CD4-positive, alpha-beta memory T cell (primary cell): ENCODE measurements around the gene KLHL41. TPM values are rescaled to one million over a fixed set of nuclear protein-coding genes. Genes with fewer than 3 reads are reported as not detected.
"Not testable (repeated sequence)": the region's sequence is repeated elsewhere in the genome, so short reads cannot be mapped to it uniquely, and the experiment has no call there.

Experiments used
- CTCF ChIA-PET: fragments of 350-600 bp; sonication (Branson Sonifier 250); formaldehyde crosslinking; loops from one replicate; lab custom pipeline; 2021; ENCODE audit warnings: inconsistent platforms; ENCODE audit not compliant: partially characterized antibody; lab: Charles Lee
- POLR2A ChIA-PET: fragments of 350-600 bp; sonication (Branson Sonifier 250); formaldehyde crosslinking; loops from one replicate; lab custom pipeline; 2021; ENCODE audit not compliant: partially characterized antibody; lab: Charles Lee
- DNase-seq, 5 donors: peaks; one replicate each; pipeline versions ENCODE4 v3.0.0 to v3.0.0-alpha.2; 2020 to 2022; ENCODE audit warnings: mixed read lengths in 1 of 5
- H3K27ac ChIP-seq: one replicate; pipeline ENCODE4 v1.7.0; 2013; ENCODE audit warnings: low read depth, low read length
- H3K27me3 ChIP-seq: 2 replicates; pipeline ENCODE4 v1.7.0; 2013; ENCODE audit warnings: mild to moderate bottlenecking, low read length, moderate library complexity; ENCODE audit not compliant: insufficient read depth
- H3K36me3 ChIP-seq: 2 replicates; pipeline ENCODE4 v1.7.0; 2013; ENCODE audit warnings: mild to moderate bottlenecking, low read length, moderate library complexity; ENCODE audit not compliant: insufficient read depth
- H3K4me1 ChIP-seq: 2 replicates; pipeline ENCODE4 v1.7.0; 2013; ENCODE audit warnings: mild to moderate bottlenecking, low read length, moderate library complexity; ENCODE audit not compliant: insufficient read depth
- H3K4me3 ChIP-seq, 2 donors: one replicate each; pipeline ENCODE4 v1.7.0; 2013; ENCODE audit warnings: low read length in 2 of 2, mild to moderate bottlenecking in 1 of 2
- H3K9me3 ChIP-seq, 2 donors: one replicate each; pipeline ENCODE4 v1.7.0; 2013; ENCODE audit warnings: low read length in 2 of 2, control low read depth in 1 of 2; ENCODE audit not compliant: control insufficient read depth in 1 of 2
- H3K27ac Mint-ChIP-seq, 7 donors: one replicate each; pipeline ENCODE4 v1.8.0; 2020 to 2021; ENCODE audit warnings: mixed read lengths in 7 of 7, mild to moderate bottlenecking in 6 of 7, inconsistent platforms in 3 of 7, moderate library complexity in 3 of 7
- H3K27me3 Mint-ChIP-seq, 2 donors: one replicate each; pipeline ENCODE4 v1.8.0; 2020 to 2021; ENCODE audit warnings: mixed read lengths in 2 of 2
- H3K36me3 Mint-ChIP-seq, 2 donors: one replicate each; pipeline ENCODE4 v1.8.0; 2020 to 2021; ENCODE audit warnings: mixed read lengths in 2 of 2, inconsistent platforms in 1 of 2, mild to moderate bottlenecking in 1 of 2
- H3K4me1 Mint-ChIP-seq, 4 donors: one replicate each; pipeline ENCODE4 v1.8.0; 2020 to 2021; ENCODE audit warnings: mixed read lengths in 4 of 4, mild to moderate bottlenecking in 1 of 4
- H3K4me3 Mint-ChIP-seq, 8 donors: one replicate each; pipeline ENCODE4 v1.8.0; 2020 to 2021; ENCODE audit warnings: mixed read lengths in 8 of 8, mild to moderate bottlenecking in 7 of 8, moderate library complexity in 6 of 8, inconsistent platforms in 3 of 8
- H3K9me3 Mint-ChIP-seq, 8 donors: one replicate each; pipeline ENCODE4 v1.8.0; 2020 to 2021; ENCODE audit warnings: mixed read lengths in 8 of 8, mild to moderate bottlenecking in 5 of 8, inconsistent platforms in 3 of 8, moderate library complexity in 1 of 8
- intact Hi-C: fragments of 100-400 bp; cut with micrococcal nuclease; formaldehyde crosslinking; loops from one replicate; pipeline ENCODE4 v1.15.1; 2023
- polyA plus RNA-seq, 2 donors: library from polyadenylated mRNA; unstranded; fragments of 300-500 nt; fragmentation: Illumina TruSeq; gene quantifications; one replicate each; pipeline ENCODE4 v1.2.3, GENCODE V29; 2021
- total RNA-seq, 2 experiments: library from RNA; stranded (reverse); gene quantifications; one replicate each; pipeline ENCODE4 v1.2.3, GENCODE V29; 2021

Gene KLHL41
- total and polyA plus RNA-seq, 4 experiments from 2014 or later = 0.09 to 0.81 (median 0.25) TPM; not detected in 1

DNA sequence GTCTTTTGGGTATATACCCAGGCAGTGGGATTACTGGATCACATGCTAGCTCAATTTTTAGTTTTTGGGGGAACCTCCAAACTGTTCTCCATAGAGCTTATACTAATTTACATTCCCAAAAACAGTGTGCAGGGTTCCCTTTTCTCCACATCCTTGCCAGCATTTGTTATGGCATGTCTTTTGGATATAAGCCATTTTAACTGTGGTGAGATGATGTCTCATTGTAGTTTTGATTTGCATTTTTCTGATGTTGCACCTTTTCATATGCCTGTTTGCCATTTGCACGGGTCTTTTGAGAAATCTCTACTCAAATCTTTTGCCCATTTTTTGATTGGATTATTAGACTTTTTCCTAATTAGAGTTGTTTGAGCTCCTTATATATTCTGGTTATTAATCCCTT is 56.2 kb downstream of the KLHL41 start:
- no peak overlapping the region for H3K4me3 Mint-ChIP-seq
- no peak overlapping the region for H3K27ac Mint-ChIP-seq
- Histone ChIP-seq H3K9me3 (no peaks in the 10 kb centered on the region), H3K27me3 (no peaks in the 10 kb centered on the region), H3K4me3 (no peak overlapping the region), H3K36me3 (peaks cover 3% of the 10 kb centered on the region), H3K27ac (no peak overlapping the region), H3K4me1 (no peaks in the 10 kb centered on the region)
- intact Hi-C loops = no loop called here
- peaks cover 0 to 10% (median 0%) of the 10 kb centered on the region in 8 donors for H3K9me3 Mint-ChIP-seq
- no peaks in the 10 kb centered on the region for H3K27me3 Mint-ChIP-seq
- peaks cover 4 to 10% (median 9%) of the 10 kb centered on the region in 4 donors for H3K4me1 Mint-ChIP-seq
- H3K36me3 Mint-ChIP-seq = peaks cover 20 to 22% of the 10 kb centered on the region in 2 donors
- ChIA-PET POLR2A (interaction anchor here (1.7 kb wide), 1 partner anchor 19 kb away, joined by 9 read pairs; the partner anchor contains the start of gene PPIG), CTCF (no interaction called here)
- no peak for DNase-seq

DNA sequence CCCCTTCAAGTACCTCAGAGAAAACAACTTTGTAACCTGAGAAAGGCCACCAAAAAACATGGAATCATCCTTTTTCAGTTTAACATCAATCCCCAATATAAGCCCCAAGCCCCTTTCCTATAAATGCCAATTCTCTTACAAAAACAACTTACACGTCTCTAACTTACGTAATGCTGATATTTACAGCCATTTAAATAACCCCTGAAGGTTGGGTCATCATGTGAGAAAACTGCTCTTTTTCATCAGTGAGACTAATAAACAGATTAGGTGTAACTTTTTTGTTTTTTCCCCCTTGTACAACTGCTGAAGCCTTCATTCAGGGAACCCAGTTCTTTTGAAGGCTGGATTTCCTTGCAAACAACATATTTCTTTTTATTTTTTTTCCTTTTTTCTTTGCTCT is 60.4 kb downstream of the KLHL41 start:
- DNase-seq = no peak
- no peak overlapping the region for H3K4me3 ChIP-seq
- no peak overlapping the region for H3K27ac ChIP-seq
- Mint-ChIP-seq H3K4me3 (no peak overlapping the region), H3K4me1 (peaks cover 14 to 32% (median 25%) of the 10 kb centered on the region in 4 donors), H3K27me3 (no peaks in the 10 kb centered on the region), H3K27ac (no peak overlapping the region), H3K9me3 (no peaks in the 10 kb centered on the region), H3K36me3 (peaks cover 7 to 14% of the 10 kb centered on the region in 2 donors)
- peaks cover 3% of the 10 kb centered on the region for H3K36me3 ChIP-seq
- peaks cover 12% of the 10 kb centered on the region for H3K4me1 ChIP-seq
- intact Hi-C loops = loop anchor here (5.0 kb wide), 1 partner anchor 93 kb away; the partner anchor contains the start of gene BBS5
- ChIA-PET CTCF (no interaction called here), POLR2A (no interaction called here)
- no peaks in the 10 kb centered on the region for H3K9me3 ChIP-seq
- no peaks in the 10 kb centered on the region for H3K27me3 ChIP-seq

DNA sequence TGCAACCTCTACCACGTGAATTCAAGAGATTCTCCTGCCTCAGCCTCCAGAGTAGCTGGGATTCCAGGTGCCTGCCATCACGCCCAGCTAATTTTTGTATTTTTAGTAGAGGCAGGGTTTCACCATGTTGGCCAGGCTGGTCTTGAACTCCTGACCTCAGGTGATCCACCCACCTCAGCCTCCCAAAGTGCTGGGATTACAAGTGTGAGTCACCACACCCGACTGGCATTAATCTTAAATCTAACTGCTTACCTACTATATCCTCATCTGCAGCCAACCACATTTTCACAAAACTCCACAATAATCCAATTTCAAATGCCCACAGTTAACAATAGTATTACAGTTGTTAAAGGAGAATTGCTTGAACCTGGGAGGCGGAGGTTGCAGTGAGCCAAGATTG is 61.2 kb downstream of the KLHL41 start:
- Mint-ChIP-seq H3K27ac (peak overlapping the region in 1 of 7 donors; percentile 66), H3K4me1 (peaks cover 14 to 32% (median 25%) of the 10 kb centered on the region in 4 donors), H3K36me3 (peaks cover 6 to 14% of the 10 kb centered on the region in 2 donors)
- POLR2A ChIA-PET, H3K9me3 ChIP-seq, H3K36me3 ChIP-seq, H3K27ac ChIP-seq, H3K27me3 Mint-ChIP-seq, H3K9me3 Mint-ChIP-seq, H3K4me3 Mint-ChIP-seq, DNase-seq, H3K4me3 ChIP-seq, H3K27me3 ChIP-seq, CTCF ChIA-PET: not testable (repeated sequence)
- peaks cover 12% of the 10 kb centered on the region for H3K4me1 ChIP-seq
- intact Hi-C loops = loop anchor here (5.0 kb wide), 1 partner anchor 93 kb away; the partner anchor contains the start of gene BBS5

DNA sequence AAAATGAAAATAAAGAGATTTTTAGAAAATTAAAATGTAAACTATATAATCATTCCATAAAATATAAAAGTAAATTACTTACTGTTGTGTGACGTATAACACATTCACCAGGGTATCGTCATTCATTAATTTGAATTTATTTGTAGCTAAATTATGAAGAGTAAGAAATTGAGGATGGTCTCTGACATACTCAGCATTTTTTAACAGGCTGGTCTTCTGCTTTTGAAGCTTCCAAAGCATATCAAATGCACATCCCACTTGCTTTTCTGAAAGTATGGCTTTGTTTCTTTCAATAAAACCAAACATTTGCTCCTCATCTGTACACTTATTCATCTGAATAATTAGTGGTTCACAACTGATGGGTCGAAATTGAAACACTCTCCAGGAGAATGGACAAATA is 62.1 kb downstream of the KLHL41 start:
- DNase-seq = no peak
- no peaks in the 10 kb centered on the region for H3K27me3 Mint-ChIP-seq
- peaks cover 14 to 32% (median 25%) of the 10 kb centered on the region in 4 donors for H3K4me1 Mint-ChIP-seq
- H3K9me3 ChIP-seq = no peaks in the 10 kb centered on the region
- CTCF ChIA-PET = no interaction called here
- H3K36me3 ChIP-seq = no peaks in the 10 kb centered on the region
- intact Hi-C loops = loop anchor here (5.0 kb wide), 1 partner anchor 94 kb away; the partner anchor contains the start of gene BBS5
- H3K27ac ChIP-seq = no peak overlapping the region
- H3K4me3 ChIP-seq = no peak overlapping the region
- peaks cover 12% of the 10 kb centered on the region for H3K4me1 ChIP-seq
- H3K27ac Mint-ChIP-seq = no peak overlapping the region
- no peaks in the 10 kb centered on the region for H3K27me3 ChIP-seq
- H3K4me3 Mint-ChIP-seq = no peak overlapping the region
- POLR2A ChIA-PET = interaction anchor here (4.0 kb wide), 1 partner anchor 13 kb away, joined by 41 read pairs; the partner anchor contains the start of gene PPIG
- peaks cover 3 to 14% of the 10 kb centered on the region in 2 donors for H3K36me3 Mint-ChIP-seq
- H3K9me3 Mint-ChIP-seq = no peaks in the 10 kb centered on the region

DNA sequence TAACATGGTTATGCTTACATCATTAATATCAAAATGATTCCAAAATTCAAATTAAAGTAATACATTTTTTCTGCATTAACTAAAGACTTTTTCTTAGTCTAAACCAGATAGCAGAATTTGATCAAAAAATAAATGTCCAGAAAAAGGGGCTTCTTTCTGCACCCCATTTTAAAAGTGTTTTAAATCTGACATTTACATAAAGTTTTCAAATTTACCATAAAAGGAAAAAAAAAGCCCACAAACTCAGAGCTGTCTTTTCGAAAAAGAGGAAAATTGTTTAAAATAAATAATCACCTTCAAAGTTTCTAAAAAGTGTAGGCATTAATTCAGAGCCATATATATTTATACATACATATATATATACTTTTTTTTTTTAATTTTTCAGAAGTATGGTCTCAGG is 62.7 kb downstream of the KLHL41 start:
- CTCF ChIA-PET = interaction anchor here (1.3 to 1.5 kb wide), 2 partner anchors 12 to 252 kb away, joined by 5 to 6 read pairs; partner anchors contain the start of gene METTL5
- H3K36me3 Mint-ChIP-seq = peaks cover 3 to 14% of the 10 kb centered on the region in 2 donors
- no peaks in the 10 kb centered on the region for H3K27me3 Mint-ChIP-seq
- H3K4me1 ChIP-seq = peaks cover 12% of the 10 kb centered on the region
- no peaks in the 10 kb centered on the region for H3K9me3 ChIP-seq
- intact Hi-C loops = loop anchor here (2.0 to 5.0 kb wide), 3 partner anchors 79 to 227 kb away; partner anchors contain the start of genes BBS5 and SSB
- no peaks in the 10 kb centered on the region for H3K36me3 ChIP-seq
- no peak overlapping the region for H3K4me3 ChIP-seq
- no peaks in the 10 kb centered on the region for H3K27me3 ChIP-seq
- H3K27ac ChIP-seq = no peak overlapping the region
- no peak overlapping the region for H3K4me3 Mint-ChIP-seq
- POLR2A ChIA-PET = interaction anchor here (1.6 to 4.0 kb wide), 2 partner anchors 12 to 227 kb away, joined by 5 to 41 read pairs; partner anchors contain the start of genes PPIG and SSB
- H3K9me3 Mint-ChIP-seq = no peaks in the 10 kb centered on the region
- peaks cover 14 to 32% (median 25%) of the 10 kb centered on the region in 4 donors for H3K4me1 Mint-ChIP-seq
- DNase-seq = no peak
- H3K27ac Mint-ChIP-seq = no peak overlapping the region

DNA sequence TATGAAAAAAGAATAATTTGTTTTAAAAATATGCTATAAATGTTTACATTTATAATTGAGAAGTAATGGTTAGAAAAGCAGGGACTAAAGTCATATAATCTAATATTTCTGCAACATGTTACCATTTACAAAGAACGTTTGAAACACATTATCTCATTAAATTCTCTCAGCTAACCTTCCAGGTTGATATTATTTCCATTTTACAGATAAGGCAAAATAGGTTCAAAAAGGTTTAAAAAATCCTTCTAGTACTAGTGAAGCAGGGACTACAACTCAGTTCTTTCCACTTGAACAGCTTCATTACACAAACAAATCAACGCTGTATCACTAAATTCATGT is 63.3 kb downstream of the KLHL41 start:
- Mint-ChIP-seq H3K27me3 (peaks cover 2 to 3% of the 10 kb centered on the region in 2 donors), H3K27ac (peak overlapping the region in 5 of 7 donors; percentile 87 to 97 (median 95)), H3K4me1 (peaks cover 14 to 32% (median 25%) of the 10 kb centered on the region in 4 donors), H3K36me3 (peaks cover 3 to 11% of the 10 kb centered on the region in 2 donors), H3K4me3 (peak overlapping the region; percentile 95 to 99 (median 97)), H3K9me3 (no peaks in the 10 kb centered on the region)
- H3K9me3 ChIP-seq = no peaks in the 10 kb centered on the region
- peaks cover 12% of the 10 kb centered on the region for H3K4me1 ChIP-seq
- ChIA-PET CTCF (interaction anchor here (0.9 to 1.9 kb wide), 5 partner anchors 10 to 252 kb away, joined by 3 to 10 read pairs (median 5); partner anchors contain the start of genes METTL5 and PPIG), POLR2A (interaction anchor here (0.9 to 4.0 kb wide), 6 partner anchors 10 to 226 kb away, joined by 3 to 41 read pairs (median 4); partner anchors contain the start of genes BBS5, PPIG and SSB)
- H3K27me3 ChIP-seq = no peaks in the 10 kb centered on the region
- no peak for DNase-seq
- intact Hi-C loops = loop anchor here (1.0 to 5.0 kb wide), 6 partner anchors 12 to 255 kb away; partner anchors contain the start of genes BBS5, CFAP210, PHOSPHO2 and PPIG
- H3K27ac ChIP-seq = peak overlapping the region; percentile 82
- no peaks in the 10 kb centered on the region for H3K36me3 ChIP-seq
- peak overlapping the region; percentile 38 to 80 for H3K4me3 ChIP-seq
